Endothelial cell of umbilical vein (primary cell): ENCODE results near the gene ATAD5. TPM values are rescaled to one million over a fixed set of nuclear protein-coding genes. Genes with fewer than 3 reads are reported as not detected.

Experiments
- BruUV-seq: library from RNA; stranded (reverse); fragments of 400-500 nt; replicated peaks from 2 replicates; lab custom pipeline; 2021; lab: Mats Ljungman, UMichigan
- CTCF ChIA-PET: fragments of 300-600, 350-600 bp; sonication (Branson Sonifier 250); formaldehyde crosslinking; loops from one replicate; lab custom pipeline; 2021; ENCODE audit warnings: antibody characterized with exemption, inconsistent platforms; lab: Charles Lee
- POLR2A ChIA-PET: fragments of 300-600, 350-600 bp; sonication (Branson Sonifier 250); formaldehyde crosslinking; loops from one replicate; lab custom pipeline; 2021; ENCODE audit warnings: antibody characterized with exemption, inconsistent platforms; lab: Charles Lee
- DNase-seq: peaks from one replicate; pipeline ENCODE4 v3.0.0-alpha.2; 2011; ENCODE audit warnings: low read depth, low spot score
- FAIRE-seq: peaks from 2 replicates; lab custom pipeline; 2011; peaks lifted over from hg19 to GRCh38; lab: Jason Lieb, UNC
- H2AFZ ChIP-seq: 2 replicates; pipeline ENCODE4 v1.6.0; 2012; ENCODE audit warnings: low read depth, low read length, control low read depth, inconsistent platforms
- H3K27ac ChIP-seq: 2 replicates; pipeline ENCODE4 v1.5.1; 2011; ENCODE audit warnings: low read depth, mild to moderate bottlenecking, control low read depth, low read length, moderate library complexity; ENCODE audit not compliant: insufficient read depth
- H3K27me3 ChIP-seq, 2 experiments: 2 replicates each; pipeline versions ENCODE4 v1.6.0 to v1.6.1; 2011; ENCODE audit warnings: low read length in 2 of 2, mixed read lengths in 1 of 2; ENCODE audit not compliant: control insufficient read depth in 2 of 2, insufficient read depth in 2 of 2
- H3K36me3 ChIP-seq, 2 experiments: 2 replicates in 1 of 2; 3 replicates in 1 of 2; pipeline ENCODE4 v1.5.1; 2011; ENCODE audit warnings: low read length in 2 of 2, mild to moderate bottlenecking in 1 of 2, moderate library complexity in 1 of 2; ENCODE audit not compliant: control insufficient read depth in 2 of 2, insufficient read depth in 2 of 2; ENCODE audit errors: extremely low read depth in 1 of 2
- H3K4me1 ChIP-seq: 3 replicates; pipeline ENCODE4 v1.5.1; 2011; ENCODE audit warnings: mild to moderate bottlenecking, low read length; ENCODE audit not compliant: control insufficient read depth, insufficient read depth; ENCODE audit errors: extremely low read depth
- H3K4me2 ChIP-seq: 2 replicates; pipeline ENCODE4 v1.6.1; 2011; ENCODE audit warnings: low read length, control low read depth, mixed read lengths; ENCODE audit not compliant: insufficient read depth
- H3K4me3 ChIP-seq, 3 experiments: fragments of 200-600 bp in 1 of 3; sonication (generic), shearing (Covaris generic) in 1 of 3; replicated peaks in 1 of 3; 2 replicates each; pipeline ENCODE4 v1.5.1; 2011 to 2016; ENCODE audit warnings: control low read depth in 3 of 3, low read length in 3 of 3, mild to moderate bottlenecking in 2 of 3, inconsistent platforms in 1 of 3, low read depth in 1 of 3, moderate library complexity in 1 of 3; ENCODE audit not compliant: insufficient read depth in 1 of 3
- H3K79me2 ChIP-seq: 2 replicates; pipeline ENCODE4 v1.6.0; 2012; ENCODE audit warnings: low read length, inconsistent platforms; ENCODE audit not compliant: control insufficient read depth, insufficient read depth
- H3K9ac ChIP-seq: replicated peaks from 2 replicates; pipeline ENCODE3; 2011; ENCODE audit warnings: low read length, control low read depth; ENCODE audit not compliant: insufficient read depth; ENCODE audit errors: extremely low read depth
- H3K9me1 ChIP-seq: replicated peaks from 3 replicates; pipeline ENCODE4 v1.6.0; 2011; ENCODE audit warnings: mild to moderate bottlenecking, low read length; ENCODE audit not compliant: control insufficient read depth, insufficient read depth; ENCODE audit errors: extremely low read depth
- H3K9me3 ChIP-seq: replicated peaks from 2 replicates; pipeline ENCODE4 v1.5.1; 2012; ENCODE audit warnings: low read length, inconsistent platforms; ENCODE audit not compliant: control insufficient read depth, insufficient read depth
- H4K20me1 ChIP-seq: replicated peaks from 2 replicates; pipeline ENCODE3; 2011; ENCODE audit warnings: mild to moderate bottlenecking, low read length; ENCODE audit not compliant: control insufficient read depth, insufficient read depth; ENCODE audit errors: extremely low read depth
- EZH2 ChIP-seq: IDR thresholded peaks from 2 replicates; pipeline ENCODE4 v1.6.1; 2012; ENCODE audit warnings: borderline replicate concordance, low read depth, mild to moderate bottlenecking, moderate library complexity, low read length, inconsistent platforms; ENCODE audit not compliant: severe bottlenecking
- FOS ChIP-seq: IDR thresholded peaks from 2 replicates; pipeline ENCODE4 v1.6.1; 2011; ENCODE audit warnings: mild to moderate bottlenecking, low read length, moderate library complexity, borderline replicate concordance; ENCODE audit not compliant: insufficient read depth
- GATA2 ChIP-seq: IDR thresholded peaks from 2 replicates; pipeline ENCODE4 v1.7.0; 2011; ENCODE audit warnings: low read depth, mild to moderate bottlenecking, moderate library complexity, mixed read lengths, low read length; ENCODE audit not compliant: insufficient read length, insufficient read depth
- JUN ChIP-seq: IDR thresholded peaks from 2 replicates; pipeline ENCODE4 v1.6.1; 2011; ENCODE audit warnings: borderline replicate concordance, low read depth; ENCODE audit not compliant: insufficient read length, insufficient read depth
- MAX ChIP-seq: IDR thresholded peaks from 2 replicates; pipeline ENCODE4 v1.6.1; 2011; ENCODE audit not compliant: insufficient read depth, insufficient read length
- POLR2A ChIP-seq: IDR thresholded peaks from 2 replicates; pipeline ENCODE4 v1.6.1; 2012; ENCODE audit warnings: low read depth, mild to moderate bottlenecking, control low read depth, low read length
- POLR2AphosphoS5 ChIP-seq: IDR thresholded peaks from 2 replicates; pipeline ENCODE4 v1.6.1; 2012; ENCODE audit warnings: low read depth, mild to moderate bottlenecking, control low read depth, low read length, moderate library complexity; ENCODE audit not compliant: insufficient read depth
- dilution Hi-C: fragments of 300-500 bp; cut with MboI; formaldehyde crosslinking; loops from one replicate; pipeline ENCODE4 v1.15.0; 2019; ENCODE audit warnings: low sequenced_read_pairs; ENCODE audit not compliant: extremely low pct_ligation_motif_present
- intact Hi-C: fragments of 100-400 bp; cut with micrococcal nuclease; formaldehyde crosslinking; loops from one replicate; pipeline ENCODE4 v1.10.0; 2022
- polyA plus RNA-seq, 4 experiments: library from polyadenylated mRNA; depleted of rRNA in 3 of 4; stranded (reverse) in 3 of 4; unstranded in 1 of 4; fragments of >200 nt; gene quantifications; 2 replicates each; pipeline versions ENCODE4 v1.2.1 to v1.2.3, GENCODE V29; 2011 to 2012; ENCODE audit warnings: missing spikeins in 1 of 4
- total RNA-seq: library from RNA; stranded (reverse); gene quantifications from 2 replicates; pipeline ENCODE4 v1.2.3, GENCODE V29; 2021
- TF ChIP-seq, protein P1 (sequence below), 2 donors: IDR thresholded peaks; 1 replicate in 1 of 2; 2 replicates in 1 of 2; pipeline ENCODE4 v1.5.1; 2011; ENCODE audit warnings: low read length in 2 of 2, mild to moderate bottlenecking in 2 of 2, moderate library complexity in 2 of 2, control low read depth in 1 of 2, inconsistent platforms in 1 of 2, low read depth in 1 of 2; ENCODE audit not compliant: insufficient read depth in 1 of 2; ENCODE audit errors: extremely low read depth in 1 of 2

ATAD5 gene
- total and polyA plus RNA-seq, 2 donors (not counting 3 experiments of a cell fraction or from before 2014, with no cell fraction given) = 0.80 to 9.4 TPM

GRCh38 chr17:30928584-30928983 lies 96.8 kb downstream of the ATAD5 start:
- no peak overlapping the region for H3K4me3 ChIP-seq
- dilution Hi-C loops = no loop called here
- H3K79me2 ChIP-seq = no peaks in the 10 kb centered on the region
- BruUV-seq = no TSS peak
- H3K9me1 ChIP-seq = no peaks in the 10 kb centered on the region
- intact Hi-C loops = no loop called here
- H3K9me3 ChIP-seq = no peaks in the 10 kb centered on the region
- FAIRE-seq (no peak), DNase-seq (no peak)
- POLR2A ChIA-PET = interaction anchor here (0.7 kb wide), 1 partner anchor 1010 kb away, joined by 11 read pairs; no protein-coding TSS in a partner anchor
- no peaks in the 10 kb centered on the region for H3K4me1 ChIP-seq
- no peak overlapping the region for H2AFZ ChIP-seq
- CTCF ChIA-PET = no interaction called here
- H3K36me3 ChIP-seq = no peaks in the 10 kb centered on the region
- H3K27me3 ChIP-seq = peaks cover 7% of the 10 kb centered on the region in 2 experiments
- no peak overlapping the region for H3K9ac ChIP-seq
- no peak overlapping the region for H3K27ac ChIP-seq
- TF ChIP-seq GATA2 = no peak
- no peak for TF ChIP-seq MAX
- no peak for TF ChIP-seq POLR2A
- no peak for TF ChIP-seq POLR2AphosphoS5
- TF ChIP-seq EZH2 = no peak
- TF ChIP-seq, protein P1, sequence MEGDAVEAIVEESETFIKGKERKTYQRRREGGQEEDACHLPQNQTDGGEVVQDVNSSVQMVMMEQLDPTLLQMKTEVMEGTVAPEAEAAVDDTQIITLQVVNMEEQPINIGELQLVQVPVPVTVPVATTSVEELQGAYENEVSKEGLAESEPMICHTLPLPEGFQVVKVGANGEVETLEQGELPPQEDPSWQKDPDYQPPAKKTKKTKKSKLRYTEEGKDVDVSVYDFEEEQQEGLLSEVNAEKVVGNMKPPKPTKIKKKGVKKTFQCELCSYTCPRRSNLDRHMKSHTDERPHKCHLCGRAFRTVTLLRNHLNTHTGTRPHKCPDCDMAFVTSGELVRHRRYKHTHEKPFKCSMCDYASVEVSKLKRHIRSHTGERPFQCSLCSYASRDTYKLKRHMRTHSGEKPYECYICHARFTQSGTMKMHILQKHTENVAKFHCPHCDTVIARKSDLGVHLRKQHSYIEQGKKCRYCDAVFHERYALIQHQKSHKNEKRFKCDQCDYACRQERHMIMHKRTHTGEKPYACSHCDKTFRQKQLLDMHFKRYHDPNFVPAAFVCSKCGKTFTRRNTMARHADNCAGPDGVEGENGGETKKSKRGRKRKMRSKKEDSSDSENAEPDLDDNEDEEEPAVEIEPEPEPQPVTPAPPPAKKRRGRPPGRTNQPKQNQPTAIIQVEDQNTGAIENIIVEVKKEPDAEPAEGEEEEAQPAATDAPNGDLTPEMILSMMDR (IDR thresholded peaks at IDR 0.05; ENCODE audit: extremely low read depth in 1 of 2, insufficient read depth in 1 of 2, low read depth in 1 of 2, low read length in 2 of 2) = no peak
- no peak for TF ChIP-seq FOS
- no peak for TF ChIP-seq JUN
- no peaks in the 10 kb centered on the region for H4K20me1 ChIP-seq
- H3K4me2 ChIP-seq = no peak overlapping the region
